GM21447 (cell line): ENCODE results near the gene RHOT2.

ENCODE experiments used
- ATAC-seq: cut with Tn5 transposase; IDR thresholded peaks from one replicate; pipeline ENCODE4 v1.9.1; 2021; ENCODE audit not compliant: unreplicated experiment

Gene RHOT2

GRCh38 chr16:667780-668518, at the start of gene RHOT2:
TSS of gene RHOT2 (plus strand) at chr16:668132. CDS start at chr16:668200, 68 bp downstream.
- ATAC-seq = peak; percentile 68

- ATAC-seq = no peak
Measured at GRCh38 chr16:619476-620100, 48.3 kb upstream of the RHOT2 start.

- ATAC-seq = no peak
Measured at GRCh38 chr16:620700-621525, 47.0 kb upstream of the RHOT2 start.

GRCh38 chr16:621526-622105, 46.3 kb upstream of the RHOT2 start:
- no peak for ATAC-seq

GRCh38 chr16:622920-623280, 45.0 kb upstream of the RHOT2 start:
- no peak for ATAC-seq

- no peak for ATAC-seq
Measured at GRCh38 chr16:624526-625070, 43.3 kb upstream of the RHOT2 start.

- no peak for ATAC-seq
Measured at GRCh38 chr16:625117-625976, 42.6 kb upstream of the RHOT2 start.

GRCh38 chr16:625977-626765, 41.8 kb upstream of the RHOT2 start:
- no peak for ATAC-seq

- no peak for ATAC-seq
Measured at GRCh38 chr16:626787-627453, 41.0 kb upstream of the RHOT2 start.

- ATAC-seq = no peak
Measured at GRCh38 chr16:627454-628239, 40.3 kb upstream of the RHOT2 start.

- no peak for ATAC-seq
Measured at GRCh38 chr16:628321-629061, 39.4 kb upstream of the RHOT2 start.

- no peak for ATAC-seq
Measured at GRCh38 chr16:629185-629832, 38.6 kb upstream of the RHOT2 start.

GRCh38 chr16:629833-630248, 38.1 kb upstream of the RHOT2 start:
- no peak for ATAC-seq

GRCh38 chr16:630249-630814, 37.6 kb upstream of the RHOT2 start:
- ATAC-seq = no peak

GRCh38 chr16:630815-631405, 37.0 kb upstream of the RHOT2 start, which contains the start of gene WFIKKN1:
TSS of gene WFIKKN1 (plus strand) at chr16:630985. CDS start at chr16:631254, 269 bp downstream.
- ATAC-seq = no peak

GRCh38 chr16:631808-632358, 36.0 kb upstream of the RHOT2 start:
- no peak for ATAC-seq
